ENCODE results near the gene GRM7.

- TF ChIP-seq CTCF (IDR thresholded peaks at IDR 0.05; ENCODE audit: low read depth, low read length) (no peak), EZH2phosphoT487 (IDR thresholded peaks at IDR 0.05; ENCODE audit: low read depth) (no peak)
Observed at GRCh38 chr3:6985848-6986247, 124.9 kb downstream of the GRM7 start.
